ENCODE data around the gene PQBP1. TPM values are rescaled to one million over a fixed set of nuclear protein-coding genes. Genes with fewer than 3 reads are reported as not detected.

Gene PQBP1
- total RNA-seq, 1 donor from 2014 or later = 101 TPM

DNA sequence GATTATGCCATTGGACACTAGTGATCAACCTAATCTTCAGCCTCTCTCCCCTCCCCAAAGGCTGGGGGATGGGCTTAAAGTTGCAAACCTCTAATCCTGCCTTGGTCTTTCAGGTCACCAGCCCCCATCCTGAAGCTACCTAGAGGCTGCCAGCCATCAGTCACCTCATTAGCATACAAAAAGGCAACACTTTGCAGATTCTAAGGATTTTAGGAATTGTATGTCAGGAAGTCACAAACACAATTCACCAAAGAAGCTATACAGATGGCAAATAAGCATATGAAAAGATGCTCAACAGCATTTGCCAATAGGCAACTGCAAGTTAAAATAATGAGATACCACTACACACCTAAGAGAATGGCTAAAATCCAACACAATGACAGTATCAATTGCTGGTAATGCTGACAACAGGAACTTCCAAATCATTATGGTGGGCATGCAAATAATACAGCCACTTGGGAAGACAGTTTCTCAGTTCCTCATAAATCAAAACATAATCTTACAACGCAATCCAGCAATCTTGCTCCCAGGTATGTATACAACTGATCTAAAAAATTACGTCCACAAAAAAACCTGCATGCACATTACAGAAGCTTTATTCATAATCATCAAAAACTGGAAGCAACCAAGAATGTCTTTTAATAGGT, 30.1 kb downstream of the PQBP1 start:
- TF ChIP-seq, protein P1, sequence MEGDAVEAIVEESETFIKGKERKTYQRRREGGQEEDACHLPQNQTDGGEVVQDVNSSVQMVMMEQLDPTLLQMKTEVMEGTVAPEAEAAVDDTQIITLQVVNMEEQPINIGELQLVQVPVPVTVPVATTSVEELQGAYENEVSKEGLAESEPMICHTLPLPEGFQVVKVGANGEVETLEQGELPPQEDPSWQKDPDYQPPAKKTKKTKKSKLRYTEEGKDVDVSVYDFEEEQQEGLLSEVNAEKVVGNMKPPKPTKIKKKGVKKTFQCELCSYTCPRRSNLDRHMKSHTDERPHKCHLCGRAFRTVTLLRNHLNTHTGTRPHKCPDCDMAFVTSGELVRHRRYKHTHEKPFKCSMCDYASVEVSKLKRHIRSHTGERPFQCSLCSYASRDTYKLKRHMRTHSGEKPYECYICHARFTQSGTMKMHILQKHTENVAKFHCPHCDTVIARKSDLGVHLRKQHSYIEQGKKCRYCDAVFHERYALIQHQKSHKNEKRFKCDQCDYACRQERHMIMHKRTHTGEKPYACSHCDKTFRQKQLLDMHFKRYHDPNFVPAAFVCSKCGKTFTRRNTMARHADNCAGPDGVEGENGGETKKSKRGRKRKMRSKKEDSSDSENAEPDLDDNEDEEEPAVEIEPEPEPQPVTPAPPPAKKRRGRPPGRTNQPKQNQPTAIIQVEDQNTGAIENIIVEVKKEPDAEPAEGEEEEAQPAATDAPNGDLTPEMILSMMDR (IDR thresholded peaks at IDR 0.05; ENCODE audit: insufficient read depth, low read depth, low read length) = no peak
- TF ChIP-seq EZH2 (IDR thresholded peaks at IDR 0.05; ENCODE audit: insufficient read depth, low read length) = no peak
- peaks cover 8% of the 10 kb centered on the region for H3K36me3 Mint-ChIP-seq (ENCODE audit: low read depth, unreplicated experiment)
- no peak overlapping the region for H3K4me2 ChIP-seq (ENCODE audit: low read length)
- H3K9me3 ChIP-seq (ENCODE audit: insufficient read depth, low read depth, low read length) = no peaks in the 10 kb centered on the region
- H3K4me3 Mint-ChIP-seq (ENCODE audit: unreplicated experiment) = no peak overlapping the region
- no peaks in the 10 kb centered on the region for H3K9me3 Mint-ChIP-seq (ENCODE audit: unreplicated experiment)
- FAIRE-seq = peak; percentile 82
- no peak overlapping the region for H3K27ac Mint-ChIP-seq (ENCODE audit: unreplicated experiment)
- no peaks in the 10 kb centered on the region for H3K4me1 ChIP-seq (ENCODE audit: insufficient read depth, low read length)
- H3K27ac ChIP-seq (ENCODE audit: low read depth, low read length) = no peak overlapping the region
- H3K79me2 ChIP-seq (ENCODE audit: insufficient read depth, low read length) = peaks cover 4% of the 10 kb centered on the region
- no peak overlapping the region for H2AFZ ChIP-seq (ENCODE audit: low read depth, low read length)
- H3K27me3 ChIP-seq (ENCODE audit: insufficient read depth, low read length) = no peaks in the 10 kb centered on the region
- H3K4me1 Mint-ChIP-seq (ENCODE audit: low read depth, unreplicated experiment) = peaks cover 5% of the 10 kb centered on the region
- peaks cover 8% of the 10 kb centered on the region for H4K20me1 ChIP-seq (ENCODE audit: insufficient read depth, low read length)
- H3K36me3 ChIP-seq (ENCODE audit: insufficient read depth, low read length) = peaks cover 6% of the 10 kb centered on the region
- H3K27me3 Mint-ChIP-seq (ENCODE audit: low read depth, unreplicated experiment) = no peaks in the 10 kb centered on the region
- DNase-seq (ENCODE audit: low read depth) = no peak
- no peak overlapping the region for H3K9ac ChIP-seq (ENCODE audit: low read length)
- no peak overlapping the region for H3K4me3 ChIP-seq (ENCODE audit: insufficient read depth, low read depth, low read length)

DNA sequence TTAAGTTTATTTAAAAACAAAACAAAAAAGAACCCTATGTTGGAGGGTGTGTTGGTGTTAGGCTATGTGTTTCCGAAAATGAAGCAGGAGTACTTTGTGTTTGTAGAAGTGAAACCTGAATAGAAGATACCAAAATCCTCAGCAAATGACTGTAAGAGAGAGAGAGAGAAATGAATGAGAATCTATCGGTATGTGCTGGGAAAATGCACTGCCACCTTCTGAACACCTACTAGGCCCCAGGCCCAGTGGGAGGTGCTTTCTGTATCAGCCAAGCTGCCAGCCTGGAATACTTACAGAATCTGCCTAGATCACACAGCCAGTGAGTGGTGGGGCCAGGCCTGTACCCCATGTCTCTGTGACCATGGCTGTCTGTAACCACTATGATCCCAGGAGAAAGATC, 36.0 kb downstream of the PQBP1 start:
- Histone ChIP-seq H3K4me1 (ENCODE audit: insufficient read depth, low read length) (peaks cover 12% of the 10 kb centered on the region), H3K36me3 (ENCODE audit: insufficient read depth, low read length) (peaks cover 10% of the 10 kb centered on the region), H2AFZ (ENCODE audit: low read depth, low read length) (no peak overlapping the region), H3K9ac (ENCODE audit: low read length) (no peak overlapping the region), H3K4me2 (ENCODE audit: low read length) (no peak overlapping the region), H3K79me2 (ENCODE audit: insufficient read depth, low read length) (peaks cover 11% of the 10 kb centered on the region), H3K27ac (ENCODE audit: low read depth, low read length) (no peak overlapping the region), H3K9me3 (ENCODE audit: insufficient read depth, low read depth, low read length) (no peaks in the 10 kb centered on the region), H3K4me3 (ENCODE audit: insufficient read depth, low read depth, low read length) (no peak overlapping the region), H3K27me3 (ENCODE audit: insufficient read depth, low read length) (no peaks in the 10 kb centered on the region), H4K20me1 (ENCODE audit: insufficient read depth, low read length) (peaks cover 29% of the 10 kb centered on the region)
- TF ChIP-seq EZH2 (IDR thresholded peaks at IDR 0.05; ENCODE audit: insufficient read depth, low read length) = no peak
- TF ChIP-seq, protein P1 (IDR thresholded peaks at IDR 0.05; ENCODE audit: insufficient read depth, low read depth, low read length) = no peak
- Mint-ChIP-seq H3K4me3 (ENCODE audit: unreplicated experiment) (no peak overlapping the region), H3K27me3 (ENCODE audit: low read depth, unreplicated experiment) (no peaks in the 10 kb centered on the region), H3K9me3 (ENCODE audit: unreplicated experiment) (no peaks in the 10 kb centered on the region), H3K4me1 (ENCODE audit: low read depth, unreplicated experiment) (peaks cover 4% of the 10 kb centered on the region), H3K36me3 (ENCODE audit: low read depth, unreplicated experiment) (no peaks in the 10 kb centered on the region), H3K27ac (ENCODE audit: unreplicated experiment) (no peak overlapping the region)
- FAIRE-seq (no peak), DNase-seq (ENCODE audit: low read depth) (no peak)

DNA sequence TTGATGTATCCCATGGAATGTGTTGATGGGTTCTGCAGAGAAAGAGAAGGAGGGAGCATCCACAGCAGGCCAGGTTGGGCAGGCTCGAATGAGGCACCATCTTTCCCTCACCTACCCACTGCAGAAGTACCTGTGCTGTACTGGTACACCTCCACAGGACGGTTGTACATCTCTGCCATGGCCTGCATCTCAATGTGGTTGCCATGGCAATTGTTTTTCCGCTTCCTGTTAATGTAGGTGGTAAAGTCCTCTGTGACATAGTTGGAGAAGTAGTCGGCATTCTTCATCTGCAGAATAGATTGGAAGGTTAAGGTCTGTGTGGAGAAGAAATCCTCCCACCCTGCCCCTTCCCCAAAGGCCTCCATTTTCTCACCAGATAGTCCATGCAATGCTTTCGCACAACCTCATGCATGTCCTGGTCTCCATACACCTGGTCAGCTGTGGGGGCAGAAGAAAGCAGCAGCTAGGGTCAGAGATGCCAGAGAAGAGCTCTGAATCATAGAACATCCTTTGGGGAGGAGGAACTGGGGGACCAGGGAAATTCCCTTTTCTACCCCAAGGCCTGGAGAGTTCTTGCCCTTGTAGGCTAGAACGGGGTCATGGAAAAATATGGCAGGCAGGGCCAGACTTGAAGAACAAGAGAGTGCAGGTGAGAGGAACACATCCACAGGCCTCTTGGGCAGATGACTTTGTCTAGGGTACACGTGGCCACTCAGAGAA, 37.0 kb downstream of the PQBP1 start:
- no peak overlapping the region for H3K27ac Mint-ChIP-seq (ENCODE audit: unreplicated experiment)
- TF ChIP-seq EZH2 (IDR thresholded peaks at IDR 0.05; ENCODE audit: insufficient read depth, low read length) = no peak
- TF ChIP-seq, protein P1 (IDR thresholded peaks at IDR 0.05; ENCODE audit: insufficient read depth, low read depth, low read length) = no peak
- H3K27ac ChIP-seq (ENCODE audit: low read depth, low read length) = no peak overlapping the region
- no peaks in the 10 kb centered on the region for H3K27me3 ChIP-seq (ENCODE audit: insufficient read depth, low read length)
- H3K36me3 ChIP-seq (ENCODE audit: insufficient read depth, low read length) = peaks cover 10% of the 10 kb centered on the region
- no peak overlapping the region for H3K4me2 ChIP-seq (ENCODE audit: low read length)
- peaks cover 4% of the 10 kb centered on the region for H3K4me1 Mint-ChIP-seq (ENCODE audit: low read depth, unreplicated experiment)
- no peaks in the 10 kb centered on the region for H3K9me3 Mint-ChIP-seq (ENCODE audit: unreplicated experiment)
- H3K4me3 Mint-ChIP-seq (ENCODE audit: unreplicated experiment) = no peak overlapping the region
- FAIRE-seq (peak; percentile 72), DNase-seq (ENCODE audit: low read depth) (no peak)
- no peak overlapping the region for H3K4me3 ChIP-seq (ENCODE audit: insufficient read depth, low read depth, low read length)
- H4K20me1 ChIP-seq (ENCODE audit: insufficient read depth, low read length) = peaks cover 39% of the 10 kb centered on the region
- peaks cover 21% of the 10 kb centered on the region for H3K79me2 ChIP-seq (ENCODE audit: insufficient read depth, low read length)
- no peak overlapping the region for H3K9ac ChIP-seq (ENCODE audit: low read length)
- H3K4me1 ChIP-seq (ENCODE audit: insufficient read depth, low read length) = peaks cover 12% of the 10 kb centered on the region
- H2AFZ ChIP-seq (ENCODE audit: low read depth, low read length) = no peak overlapping the region
- H3K27me3 Mint-ChIP-seq (ENCODE audit: low read depth, unreplicated experiment) = no peaks in the 10 kb centered on the region
- no peaks in the 10 kb centered on the region for H3K9me3 ChIP-seq (ENCODE audit: insufficient read depth, low read depth, low read length)
- no peaks in the 10 kb centered on the region for H3K36me3 Mint-ChIP-seq (ENCODE audit: low read depth, unreplicated experiment)

All from astrocyte (in vitro differentiated cells and primary cell).